HEK293 (cell line): ENCODE measurements around the gene LMTK2.

Experiments
- PRDM2 ChIP-seq: fragments of 450-650 bp; formaldehyde crosslinking; IDR thresholded peaks from 2 replicates; pipeline ENCODE4 v1.5.1; 2016; ENCODE audit warnings: missing biosample characterization, missing genetic modification characterization, borderline replicate concordance
- ZBTB17 ChIP-seq: fragments of 450-650 bp; formaldehyde crosslinking; IDR thresholded peaks from 2 replicates; pipeline ENCODE4 v1.5.1; 2016; ENCODE audit warnings: missing biosample characterization, missing genetic modification characterization
- ZBTB21 ChIP-seq: fragments of 450-650 bp; formaldehyde crosslinking; IDR thresholded peaks from 2 replicates; pipeline ENCODE4 v1.5.1; 2017; ENCODE audit warnings: missing biosample characterization, missing genetic modification characterization
- ZNF112 ChIP-seq: fragments of 450-650 bp; formaldehyde crosslinking; IDR thresholded peaks from 2 replicates; pipeline ENCODE4 v1.5.0; 2017; ENCODE audit warnings: missing biosample characterization, missing genetic modification characterization
- ZNF133 ChIP-seq: fragments of 450-650 bp; formaldehyde crosslinking; IDR thresholded peaks from 2 replicates; pipeline ENCODE4 v1.5.1; 2016; ENCODE audit warnings: missing biosample characterization, missing genetic modification characterization
- ZNF146 ChIP-seq: fragments of 450-650 bp; formaldehyde crosslinking; IDR thresholded peaks from 2 replicates; pipeline ENCODE4 v1.5.1; 2016; ENCODE audit warnings: missing biosample characterization, missing genetic modification characterization
- ZNF175 ChIP-seq: fragments of 450-650 bp; formaldehyde crosslinking; IDR thresholded peaks from 2 replicates; pipeline ENCODE4 v1.5.1; 2016; ENCODE audit warnings: missing biosample characterization, missing genetic modification characterization
- ZNF23 ChIP-seq: fragments of 450-650 bp; formaldehyde crosslinking; IDR thresholded peaks from 2 replicates; pipeline ENCODE4 v1.5.1; 2016; ENCODE audit warnings: missing biosample characterization, missing genetic modification characterization, borderline replicate concordance
- ZNF239 ChIP-seq: fragments of 450-650 bp; formaldehyde crosslinking; IDR thresholded peaks from 2 replicates; pipeline ENCODE4 v1.5.1; 2016; ENCODE audit warnings: missing biosample characterization, missing genetic modification characterization
- ZNF266 ChIP-seq: fragments of 450-650 bp; formaldehyde crosslinking; IDR thresholded peaks from 2 replicates; pipeline ENCODE4 v1.5.1; 2016; ENCODE audit warnings: missing biosample characterization, missing genetic modification characterization, low read depth
- ZNF37A ChIP-seq: fragments of 450-650 bp; IDR thresholded peaks from 2 replicates; pipeline ENCODE4 v1.5.1; 2018; ENCODE audit warnings: missing biosample characterization, missing genetic modification characterization
- ZNF426 ChIP-seq: fragments of 450-650 bp; formaldehyde crosslinking; IDR thresholded peaks from 2 replicates; pipeline ENCODE4 v1.5.1; 2017; ENCODE audit warnings: missing biosample characterization, missing genetic modification characterization, mild to moderate bottlenecking, inconsistent platforms, moderate library complexity
- ZNF510 ChIP-seq: fragments of 450-650 bp; formaldehyde crosslinking; IDR thresholded peaks from 2 replicates; pipeline ENCODE4 v1.5.1; 2018; ENCODE audit warnings: mild to moderate bottlenecking, missing genetic modification characterization, missing biosample characterization; ENCODE audit not compliant: insufficient replicate concordance
- ZNF514 ChIP-seq: fragments of 450-650 bp; formaldehyde crosslinking; IDR thresholded peaks from 2 replicates; pipeline ENCODE4 v1.5.1; 2016; ENCODE audit warnings: missing biosample characterization, missing genetic modification characterization
- ZNF544 ChIP-seq: fragments of 450-650 bp; formaldehyde crosslinking; IDR thresholded peaks from 2 replicates; pipeline ENCODE4 v1.5.0; 2017; ENCODE audit warnings: missing biosample characterization, missing genetic modification characterization
- ZNF548 ChIP-seq: fragments of 450-650 bp; formaldehyde crosslinking; IDR thresholded peaks from 2 replicates; pipeline ENCODE4 v1.5.1; 2016; ENCODE audit warnings: missing biosample characterization, missing genetic modification characterization
- ZNF561 ChIP-seq: fragments of 450-650 bp; IDR thresholded peaks from 2 replicates; pipeline ENCODE4 v1.5.1; 2018; ENCODE audit warnings: missing biosample characterization, missing genetic modification characterization, borderline replicate concordance
- ZNF585B ChIP-seq: fragments of 450-650 bp; formaldehyde crosslinking; IDR thresholded peaks from 2 replicates; pipeline ENCODE4 v1.5.1; 2016; ENCODE audit warnings: missing biosample characterization, missing genetic modification characterization
- ZNF600 ChIP-seq: fragments of 450-650 bp; formaldehyde crosslinking; IDR thresholded peaks from 2 replicates; pipeline ENCODE4 v1.5.1; 2016; ENCODE audit warnings: missing biosample characterization, missing genetic modification characterization
- ZNF629 ChIP-seq: fragments of 450-650 bp; formaldehyde crosslinking; IDR thresholded peaks from 2 replicates; pipeline ENCODE4 v1.5.1; 2017; ENCODE audit warnings: missing biosample characterization, missing genetic modification characterization
- ZNF658 ChIP-seq: fragments of 450-650 bp; formaldehyde crosslinking; IDR thresholded peaks from 2 replicates; pipeline ENCODE4; 2016; ENCODE audit warnings: missing biosample characterization, missing genetic modification characterization
- ZNF791 ChIP-seq: fragments of 450-650 bp; formaldehyde crosslinking; IDR thresholded peaks from 2 replicates; pipeline ENCODE4 v1.5.1; 2016; ENCODE audit warnings: missing biosample characterization, missing genetic modification characterization
- ZNF830 ChIP-seq: fragments of 450-650 bp; IDR thresholded peaks from 2 replicates; pipeline ENCODE4 v1.5.0; 2018; ENCODE audit warnings: missing biosample characterization, missing genetic modification characterization, low read depth, mild to moderate bottlenecking, moderate library complexity
- TF ChIP-seq, protein P1 (sequence below): sonication (generic); formaldehyde crosslinking; IDR thresholded peaks from 2 replicates; pipeline ENCODE4 v1.8.1; 2022; ENCODE audit warnings: mild to moderate bottlenecking, moderate library complexity, missing genetic modification reagents
- TF ChIP-seq, protein P2 (sequence below): fragments of 450-650 bp; formaldehyde crosslinking; IDR thresholded peaks from 2 replicates; pipeline ENCODE4 v1.5.1; 2016; ENCODE audit warnings: missing biosample characterization, missing genetic modification characterization
- TF ChIP-seq, protein P3 (sequence below): fragments of 450-650 bp; formaldehyde crosslinking; IDR thresholded peaks from 2 replicates; pipeline ENCODE4 v1.5.1; 2016; ENCODE audit warnings: missing biosample characterization, missing genetic modification characterization
- TF ChIP-seq, protein P4 (sequence below): fragments of 450-650 bp; formaldehyde crosslinking; IDR thresholded peaks from 2 replicates; pipeline ENCODE4 v1.5.1; 2016; ENCODE audit warnings: missing biosample characterization, missing genetic modification characterization

The LMTK2 gene

DNA sequence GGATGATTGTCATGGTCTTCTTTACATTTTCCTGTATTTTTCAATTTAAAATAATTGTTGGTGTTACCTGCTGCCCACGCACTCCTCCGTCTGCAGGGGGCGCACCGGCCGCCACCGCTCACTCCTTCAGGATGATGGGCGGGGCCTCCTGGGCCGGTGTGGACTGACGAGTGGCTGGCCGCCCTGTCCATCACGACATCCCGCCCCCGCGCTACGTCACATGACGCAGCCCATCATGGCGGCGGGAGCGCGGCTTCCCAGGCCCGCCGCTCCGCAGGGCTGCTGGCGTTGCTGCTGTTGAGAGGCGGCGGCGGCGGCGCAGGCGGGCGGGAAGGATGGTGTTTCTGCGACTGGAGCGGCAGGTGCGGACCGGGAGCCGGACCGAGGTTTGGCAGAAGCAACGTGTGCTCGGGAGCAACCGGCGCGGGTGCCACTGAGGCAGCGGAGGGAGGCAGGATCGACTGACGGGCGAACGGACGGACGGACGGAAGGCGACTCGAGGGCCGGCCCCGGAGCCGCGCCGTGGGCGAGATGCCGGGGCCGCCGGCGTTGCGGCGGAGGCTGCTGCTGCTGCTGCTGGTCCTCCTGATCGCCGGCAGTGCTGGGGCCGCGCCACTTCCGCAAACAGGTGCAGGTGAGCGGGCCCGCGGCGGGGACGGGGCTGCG is at the start of gene LMTK2 (continued):
- TF ChIP-seq PRDM2 (no peak; the same call in 1 of the 2 replicates), ZNF514 (tag by site-specific recombination) (no peak), ZNF561 (tag by site-specific recombination) (no peak), ZNF426 (tag by site-specific recombination) (no peak), ZNF548 (tag by site-specific recombination) (no peak), ZNF175 (tag by site-specific recombination) (no peak), ZBTB17 (tag by site-specific recombination) (peak; percentile 82), ZNF585B (tag by site-specific recombination) (no peak), ZNF629 (peak; percentile 86), ZNF658 (tag by site-specific recombination) (no peak), ZNF112 (tag by site-specific recombination) (no peak), ZNF830 (tag by site-specific recombination) (no peak), ZNF510 (no peak), ZNF146 (tag by site-specific recombination) (peak; percentile 31; the same call in 1 of the 2 replicates), ZNF133 (no peak), ZBTB21 (tag by site-specific recombination) (peak; percentile 68; the same call in 1 of the 2 replicates), ZNF791 (tag by site-specific recombination) (no peak), ZNF544 (tag by site-specific recombination) (no peak), ZNF266 (tag by site-specific recombination) (no peak), ZNF37A (tag by site-specific recombination) (no peak), ZNF23 (tag by site-specific recombination) (no peak), ZNF600 (tag by site-specific recombination) (peak; percentile 51), ZNF239 (tag by site-specific recombination) (no peak)
- TF ChIP-seq, protein P1, sequence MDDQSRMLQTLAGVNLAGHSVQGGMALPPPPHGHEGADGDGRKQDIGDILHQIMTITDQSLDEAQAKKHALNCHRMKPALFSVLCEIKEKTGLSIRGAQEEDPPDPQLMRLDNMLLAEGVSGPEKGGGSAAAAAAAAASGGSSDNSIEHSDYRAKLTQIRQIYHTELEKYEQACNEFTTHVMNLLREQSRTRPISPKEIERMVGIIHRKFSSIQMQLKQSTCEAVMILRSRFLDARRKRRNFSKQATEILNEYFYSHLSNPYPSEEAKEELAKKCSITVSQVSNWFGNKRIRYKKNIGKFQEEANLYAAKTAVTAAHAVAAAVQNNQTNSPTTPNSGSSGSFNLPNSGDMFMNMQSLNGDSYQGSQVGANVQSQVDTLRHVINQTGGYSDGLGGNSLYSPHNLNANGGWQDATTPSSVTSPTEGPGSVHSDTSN (CRISPR knock-in tag): peak; percentile 100
- TF ChIP-seq, protein P2, sequence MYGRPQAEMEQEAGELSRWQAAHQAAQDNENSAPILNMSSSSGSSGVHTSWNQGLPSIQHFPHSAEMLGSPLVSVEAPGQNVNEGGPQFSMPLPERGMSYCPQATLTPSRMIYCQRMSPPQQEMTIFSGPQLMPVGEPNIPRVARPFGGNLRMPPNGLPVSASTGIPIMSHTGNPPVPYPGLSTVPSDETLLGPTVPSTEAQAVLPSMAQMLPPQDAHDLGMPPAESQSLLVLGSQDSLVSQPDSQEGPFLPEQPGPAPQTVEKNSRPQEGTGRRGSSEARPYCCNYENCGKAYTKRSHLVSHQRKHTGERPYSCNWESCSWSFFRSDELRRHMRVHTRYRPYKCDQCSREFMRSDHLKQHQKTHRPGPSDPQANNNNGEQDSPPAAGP: peak; percentile 78; the same call in 1 of the 2 replicates
- TF ChIP-seq, protein P3, sequence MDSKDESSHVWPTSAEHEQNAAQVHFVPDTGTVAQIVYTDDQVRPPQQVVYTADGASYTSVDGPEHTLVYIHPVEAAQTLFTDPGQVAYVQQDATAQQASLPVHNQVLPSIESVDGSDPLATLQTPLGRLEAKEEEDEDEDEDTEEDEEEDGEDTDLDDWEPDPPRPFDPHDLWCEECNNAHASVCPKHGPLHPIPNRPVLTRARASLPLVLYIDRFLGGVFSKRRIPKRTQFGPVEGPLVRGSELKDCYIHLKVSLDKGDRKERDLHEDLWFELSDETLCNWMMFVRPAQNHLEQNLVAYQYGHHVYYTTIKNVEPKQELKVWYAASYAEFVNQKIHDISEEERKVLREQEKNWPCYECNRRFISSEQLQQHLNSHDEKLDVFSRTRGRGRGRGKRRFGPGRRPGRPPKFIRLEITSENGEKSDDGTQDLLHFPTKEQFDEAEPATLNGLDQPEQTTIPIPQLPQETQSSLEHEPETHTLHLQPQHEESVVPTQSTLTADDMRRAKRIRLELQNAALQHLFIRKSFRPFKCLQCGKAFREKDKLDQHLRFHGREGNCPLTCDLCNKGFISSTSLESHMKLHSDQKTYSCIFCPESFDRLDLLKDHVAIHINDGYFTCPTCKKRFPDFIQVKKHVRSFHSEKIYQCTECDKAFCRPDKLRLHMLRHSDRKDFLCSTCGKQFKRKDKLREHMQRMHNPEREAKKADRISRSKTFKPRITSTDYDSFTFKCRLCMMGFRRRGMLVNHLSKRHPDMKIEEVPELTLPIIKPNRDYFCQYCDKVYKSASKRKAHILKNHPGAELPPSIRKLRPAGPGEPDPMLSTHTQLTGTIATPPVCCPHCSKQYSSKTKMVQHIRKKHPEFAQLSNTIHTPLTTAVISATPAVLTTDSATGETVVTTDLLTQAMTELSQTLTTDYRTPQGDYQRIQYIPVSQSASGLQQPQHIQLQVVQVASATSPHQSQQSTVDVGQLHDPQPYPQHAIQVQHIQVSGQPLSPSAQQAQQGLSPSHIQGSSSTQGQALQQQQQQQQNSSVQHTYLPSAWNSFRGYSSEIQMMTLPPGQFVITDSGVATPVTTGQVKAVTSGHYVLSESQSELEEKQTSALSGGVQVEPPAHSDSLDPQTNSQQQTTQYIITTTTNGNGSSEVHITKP (tag by site-specific recombination): no peak
- TF ChIP-seq, protein P4, sequence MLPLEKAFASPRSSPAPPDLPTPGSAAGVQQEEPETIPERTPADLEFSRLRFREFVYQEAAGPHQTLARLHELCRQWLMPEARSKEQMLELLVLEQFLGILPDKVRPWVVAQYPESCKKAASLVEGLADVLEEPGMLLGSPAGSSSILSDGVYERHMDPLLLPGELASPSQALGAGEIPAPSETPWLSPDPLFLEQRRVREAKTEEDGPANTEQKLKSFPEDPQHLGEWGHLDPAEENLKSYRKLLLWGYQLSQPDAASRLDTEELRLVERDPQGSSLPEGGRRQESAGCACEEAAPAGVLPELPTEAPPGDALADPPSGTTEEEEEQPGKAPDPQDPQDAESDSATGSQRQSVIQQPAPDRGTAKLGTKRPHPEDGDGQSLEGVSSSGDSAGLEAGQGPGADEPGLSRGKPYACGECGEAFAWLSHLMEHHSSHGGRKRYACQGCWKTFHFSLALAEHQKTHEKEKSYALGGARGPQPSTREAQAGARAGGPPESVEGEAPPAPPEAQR: 0 out of 2 replicates have a peak, but pooled peaks have one; percentile 31
